Peyer's patch (tissue), 4 donors: ENCODE data around the gene VTCN1. TPM values are rescaled to one million over a fixed set of nuclear protein-coding genes. Genes with fewer than 3 reads are reported as not detected.

Experiments
- DNase-seq, 3 donors: peaks; one replicate each; pipeline ENCODE4 v3.0.0-alpha.2; 2017 to 2019
- H3K27ac ChIP-seq, 4 donors: fragments of 200-600 bp; sonication (generic); one replicate each; pipeline ENCODE4 v1.5.1; 2016 to 2019
- H3K27me3 ChIP-seq, 2 donors: fragments of 200-600 bp; sonication (generic); one replicate each; pipeline ENCODE4 v1.5.1; 2019
- H3K36me3 ChIP-seq, 3 donors: fragments of 200-600 bp; sonication (generic); one replicate each; pipeline ENCODE4 v1.5.1; 2016 to 2019
- H3K4me1 ChIP-seq, 4 donors: fragments of 200-600 bp; sonication (generic); one replicate each; pipeline ENCODE4 v1.5.1; 2016 to 2019
- H3K4me3 ChIP-seq, 4 donors: fragments of 200-600 bp; sonication (generic); 1 replicate in 3 of 4; 2 replicates in 1 of 4; pipeline ENCODE4 v1.5.1; 2016 to 2019; ENCODE audit warnings: mild to moderate bottlenecking in 1 of 4
- H3K9me3 ChIP-seq, 4 donors: fragments of 200-600 bp; sonication (generic); one replicate each; pipeline ENCODE4 v1.5.1; 2016 to 2019; ENCODE audit warnings: mild to moderate bottlenecking in 1 of 4
- CTCF ChIP-seq, 6 experiments: fragments of 450-650 bp in 4 of 6; fragments of 200-600 bp in 2 of 6; sonication (generic) in 1 of 6; IDR thresholded peaks; one replicate each; pipeline ENCODE4 v1.5.1; 2017 to 2019; ENCODE audit warnings: antibody characterized with exemption in 6 of 6, mild to moderate bottlenecking in 3 of 6, moderate library complexity in 1 of 6
- POLR2A ChIP-seq, 2 donors: fragments of 450-650 bp; IDR thresholded peaks; one replicate each; pipeline ENCODE4 v1.5.1; 2017; ENCODE audit warnings: antibody characterized with exemption in 2 of 2, mild to moderate bottlenecking in 2 of 2, moderate library complexity in 2 of 2
- small RNA-seq, 2 donors: library from RNA; depleted of rRNA; stranded (forward); fragments of <200 nt; gene quantifications; one replicate each; pipeline ENCODE3, GENCODE V24; 2016
- total RNA-seq, 4 donors: library from RNA; depleted of rRNA; stranded (reverse); fragments of >200 nt; gene quantifications; one replicate each; pipeline ENCODE4 v1.1.0, GENCODE V29; 2016

VTCN1 gene
- total RNA-seq, 4 donors from 2014 or later: not detected

GRCh38 chr1:117096951-117097408 is 113.7 kb downstream of the VTCN1 start:
- Histone ChIP-seq H3K36me3 (peaks cover 0 to 45% (median 0%) of the 10 kb centered on the region in 3 donors), H3K27me3 (no peaks in the 10 kb centered on the region), H3K4me3 (no peak overlapping the region), H3K4me1 (peaks cover 0 to 12% (median 0%) of the 10 kb centered on the region in 4 donors), H3K9me3 (no peaks in the 10 kb centered on the region), H3K27ac (no peak overlapping the region)
- DNase-seq: no peak
- TF ChIP-seq POLR2A (IDR thresholded peaks at IDR 0.05) (no peak), CTCF (IDR thresholded peaks at IDR 0.05) (no peak)

GRCh38 chr1:117094841-117095604 is 115.7 kb downstream of the VTCN1 start:
- H3K36me3 ChIP-seq: peaks cover 0 to 50% (median 0%) of the 10 kb centered on the region in 3 donors
- H3K9me3 ChIP-seq: no peaks in the 10 kb centered on the region
- H3K27ac ChIP-seq: no peak overlapping the region
- DNase-seq: no peak
- peaks cover 0 to 12% (median 0%) of the 10 kb centered on the region in 4 donors for H3K4me1 ChIP-seq
- H3K4me3 ChIP-seq: no peak overlapping the region
- TF ChIP-seq POLR2A (IDR thresholded peaks at IDR 0.05) (no peak), CTCF (IDR thresholded peaks at IDR 0.05) (no peak)
- H3K27me3 ChIP-seq: no peaks in the 10 kb centered on the region

GRCh38 chr1:117093870-117094621 is 116.7 kb downstream of the VTCN1 start:
- Histone ChIP-seq H3K27me3 (no peaks in the 10 kb centered on the region), H3K9me3 (no peaks in the 10 kb centered on the region), H3K4me1 (peaks cover 0 to 12% (median 0%) of the 10 kb centered on the region in 4 donors), H3K4me3 (no peak overlapping the region), H3K36me3 (peaks cover 0 to 44% (median 0%) of the 10 kb centered on the region in 3 donors), H3K27ac (peak overlapping the region in 1 of 4 donors; percentile 42)
- DNase-seq: peak in 1 of 3 donors; percentile 56
- TF ChIP-seq CTCF (IDR thresholded peaks at IDR 0.05) (peak in 3 of 6 experiments; percentile 41 to 63 (median 47)), POLR2A (IDR thresholded peaks at IDR 0.05) (no peak)

Small RNAs within 50 kb of the gene (small RNA-seq; reads per million reads assigned to genes)
- gene MIR942 (0.64 to 2.4 reads per million in 2 donors), gene RF00017 (0 reads per million in 2 donors)

Other genes with a start within 250 kb of the VTCN1 start
- 10 to 100 TPM in 1 of 4 donors, 1 to 10 TPM in 2, under 1 TPM in 1; 0.85 to 12.4 (median 3.5) TPM for gene CD101, start 209.2 kb downstream of the VTCN1 start, total RNA-seq
- 10 to 100 TPM; 12.1 to 59.4 (median 28.5) TPM for gene TTF2, start 150.6 kb downstream of the VTCN1 start, total RNA-seq
- gene TRIM45, start 89.2 kb downstream of the VTCN1 start, total RNA-seq: 10 to 100 TPM in 1 of 4 donors, 1 to 10 TPM in 3; 1.8 to 28.9 (median 4.4) TPM
- gene MAN1A2, start 156.5 kb upstream of the VTCN1 start, total RNA-seq: 10 to 100 TPM; 43.2 to 53.8 (median 49.4) TPM